Measurements from ENCODE around the gene VAT1L. TPM values are rescaled to one million over a fixed set of nuclear protein-coding genes. Genes with fewer than 3 reads are reported as not detected.

VAT1L gene
- total RNA-seq, 1 experiment from 2014 or later = 0.10 TPM

- RAD21 ChIA-PET (ENCODE audit: low non-redundant PET in 1 of 2, low total read pairs in 2 of 2, uncharacterized antibody in 2 of 2, unreplicated experiment in 2 of 2) = no interaction called here
- BruUV-seq (replicated peaks) = no TSS peak
Observed at GRCh38 chr16:77868052-77868451, 79.7 kb downstream of the VAT1L start.

GRCh38 chr16:77868478-77868877 lies 80.1 kb downstream of the VAT1L start:
- no peak for TF ChIP-seq SIN3A (IDR thresholded peaks at IDR 0.05; ENCODE audit: low read depth)
- ChIA-PET RAD21 (ENCODE audit: low non-redundant PET in 1 of 2, low total read pairs in 2 of 2, uncharacterized antibody in 2 of 2, unreplicated experiment in 2 of 2) (no interaction called here), POLR2A (no interaction called here), CTCF (no interaction called here)
- no peak for DNase-seq (ENCODE audit: low read depth, low spot score)
- H3K36me3 ChIP-seq (ENCODE audit: control insufficient read depth in 1 of 2, insufficient read depth in 2 of 2, low read length in 2 of 2) = no peaks in the 10 kb centered on the region
- BruUV-seq (replicated peaks) = no TSS peak
- intact Hi-C loops (cut with micrococcal nuclease) = no loop called here
- peaks cover 51% of the 10 kb centered on the region for H3K27me3 ChIP-seq (ENCODE audit: insufficient read depth, low read length)
- H3K9me2 ChIP-seq (ENCODE audit: insufficient read depth) = no peaks in the 10 kb centered on the region
- H2AFZ ChIP-seq (ENCODE audit: low read depth, low read length, poor library complexity, severe bottlenecking) = no peak overlapping the region
- no peak overlapping the region for H3K4me3 ChIP-seq (replicated peaks in 1 of 2; ENCODE audit: low read depth in 1 of 2, low read length in 2 of 2)
- no peaks in the 10 kb centered on the region for H3K4me1 ChIP-seq (ENCODE audit: control insufficient read depth in 1 of 2, insufficient read depth in 2 of 2, low read length in 2 of 2)
- no peak overlapping the region for H3K9ac ChIP-seq (ENCODE audit: low read length)
- no peaks in the 10 kb centered on the region for H4K20me1 ChIP-seq (ENCODE audit: insufficient read depth)
- H3K79me2 ChIP-seq (ENCODE audit: insufficient read depth, low read length) = no peaks in the 10 kb centered on the region
- no peak for ATAC-seq
- no peak overlapping the region for H3K4me2 ChIP-seq (ENCODE audit: low read length)
- H3K27ac ChIP-seq (ENCODE audit: low read depth, low read length) = no peak overlapping the region
- no peaks in the 10 kb centered on the region for H3K9me3 ChIP-seq (ENCODE audit: control insufficient read depth in 1 of 2, insufficient read depth in 1 of 2, low read depth in 1 of 2, low read length in 2 of 2)

More at GRCh38 chr16:77868052-77868451, 79.7 kb downstream of the VAT1L start:
- Histone ChIP-seq H3K4me1 (ENCODE audit: control insufficient read depth in 1 of 2, insufficient read depth in 2 of 2, low read length in 2 of 2) (no peaks in the 10 kb centered on the region), H3K36me3 (ENCODE audit: control insufficient read depth in 1 of 2, insufficient read depth in 2 of 2, low read length in 2 of 2) (no peaks in the 10 kb centered on the region), H3K79me2 (ENCODE audit: insufficient read depth, low read length) (no peaks in the 10 kb centered on the region), H3K9me3 (ENCODE audit: control insufficient read depth in 1 of 2, insufficient read depth in 1 of 2, low read depth in 1 of 2, low read length in 2 of 2) (no peaks in the 10 kb centered on the region), H3K9me2 (ENCODE audit: insufficient read depth) (no peaks in the 10 kb centered on the region), H3K27me3 (ENCODE audit: insufficient read depth, low read length) (peaks cover 55% of the 10 kb centered on the region), H3K27ac (ENCODE audit: low read depth, low read length) (no peak overlapping the region), H2AFZ (ENCODE audit: low read depth, low read length, poor library complexity, severe bottlenecking) (no peak overlapping the region), H4K20me1 (ENCODE audit: insufficient read depth) (no peaks in the 10 kb centered on the region), H3K9ac (ENCODE audit: low read length) (no peak overlapping the region), H3K4me3 (replicated peaks in 1 of 2; ENCODE audit: low read depth in 1 of 2, low read length in 2 of 2) (no peak overlapping the region), H3K4me2 (ENCODE audit: low read length) (no peak overlapping the region)
- ATAC-seq (no peak), DNase-seq (ENCODE audit: low read depth, low spot score) (no peak)
- CTCF ChIA-PET = no interaction called here
- POLR2A ChIA-PET = no interaction called here
- intact Hi-C loops (cut with micrococcal nuclease) = no loop called here
- no peak for TF ChIP-seq ZBTB33 (IDR thresholded peaks at IDR 0.05; ENCODE audit: extremely low read depth, insufficient replicate concordance, low read length)
